GM21526 (cell line): ENCODE results near the gene ESR1.
"Not testable (repeated sequence)": the region's sequence is repeated elsewhere in the genome, so short reads cannot be mapped to it uniquely, and the experiment has no call there.

Experiments used
- ATAC-seq: cut with Tn5 transposase; IDR thresholded peaks from one replicate; pipeline ENCODE4 v1.9.1; 2021; ENCODE audit warnings: moderate library complexity; ENCODE audit not compliant: unreplicated experiment, low FRiP score

Gene ESR1

DNA sequence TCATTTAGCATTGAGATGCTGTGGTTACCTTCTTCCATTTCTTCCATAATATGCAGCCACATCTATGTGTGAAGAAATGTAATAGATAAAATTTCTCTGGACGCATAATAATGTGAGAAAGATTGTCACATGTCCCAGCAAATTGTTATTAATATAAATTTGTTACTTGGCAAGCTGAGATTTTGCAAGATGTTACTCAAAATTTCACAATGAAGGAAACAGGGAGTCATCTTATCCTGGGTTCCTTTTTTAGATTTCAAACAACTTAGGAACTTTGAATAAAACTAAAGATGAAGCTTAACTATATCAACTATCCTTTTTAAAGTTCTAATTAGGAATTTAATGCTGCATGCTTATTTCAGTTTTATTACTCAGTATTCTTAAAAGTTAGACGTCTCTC is 3.6 kb downstream of the ESR1 start:
- no peak for ATAC-seq

DNA sequence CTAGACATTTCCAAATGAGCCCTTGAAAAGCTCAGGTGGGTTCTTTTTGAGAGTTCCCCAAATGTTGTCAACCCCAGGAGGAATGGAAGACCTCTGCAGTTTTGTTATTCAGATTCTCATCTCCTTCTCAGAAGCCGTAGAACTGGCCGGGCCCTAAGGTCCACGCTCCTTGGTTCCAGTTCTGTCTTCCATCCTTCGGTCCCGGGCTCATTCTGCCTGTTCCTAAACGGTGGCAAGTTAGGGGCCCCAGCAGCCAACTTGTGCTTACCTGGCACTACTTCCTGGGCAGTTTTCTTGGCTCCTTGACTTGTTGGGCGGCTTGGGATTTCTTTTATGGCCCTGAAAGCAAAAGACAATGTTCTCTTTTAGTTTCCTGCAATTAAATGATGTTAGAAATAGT is 6.4 kb downstream of the ESR1 start:
- no peak for ATAC-seq

DNA sequence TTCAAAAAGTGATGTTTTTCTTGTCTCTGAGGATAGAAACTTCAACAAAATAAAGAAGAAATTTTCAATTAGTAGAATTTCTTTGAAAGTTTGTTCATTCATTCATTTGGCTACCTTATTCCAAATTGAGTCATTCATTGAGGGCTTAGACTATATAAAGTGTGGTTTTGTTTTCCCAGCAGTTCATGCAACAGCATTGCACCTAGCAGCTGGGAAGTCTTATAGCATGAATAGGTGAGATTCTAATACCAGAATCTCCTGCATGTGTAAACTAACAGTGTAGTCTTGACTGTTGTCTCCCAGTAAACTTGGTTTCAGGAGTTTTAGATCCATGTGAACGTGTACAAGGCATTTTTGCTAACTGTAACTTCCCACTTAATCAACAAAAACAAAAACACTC is 7.1 kb downstream of the ESR1 start:
- ATAC-seq, result no peak

DNA sequence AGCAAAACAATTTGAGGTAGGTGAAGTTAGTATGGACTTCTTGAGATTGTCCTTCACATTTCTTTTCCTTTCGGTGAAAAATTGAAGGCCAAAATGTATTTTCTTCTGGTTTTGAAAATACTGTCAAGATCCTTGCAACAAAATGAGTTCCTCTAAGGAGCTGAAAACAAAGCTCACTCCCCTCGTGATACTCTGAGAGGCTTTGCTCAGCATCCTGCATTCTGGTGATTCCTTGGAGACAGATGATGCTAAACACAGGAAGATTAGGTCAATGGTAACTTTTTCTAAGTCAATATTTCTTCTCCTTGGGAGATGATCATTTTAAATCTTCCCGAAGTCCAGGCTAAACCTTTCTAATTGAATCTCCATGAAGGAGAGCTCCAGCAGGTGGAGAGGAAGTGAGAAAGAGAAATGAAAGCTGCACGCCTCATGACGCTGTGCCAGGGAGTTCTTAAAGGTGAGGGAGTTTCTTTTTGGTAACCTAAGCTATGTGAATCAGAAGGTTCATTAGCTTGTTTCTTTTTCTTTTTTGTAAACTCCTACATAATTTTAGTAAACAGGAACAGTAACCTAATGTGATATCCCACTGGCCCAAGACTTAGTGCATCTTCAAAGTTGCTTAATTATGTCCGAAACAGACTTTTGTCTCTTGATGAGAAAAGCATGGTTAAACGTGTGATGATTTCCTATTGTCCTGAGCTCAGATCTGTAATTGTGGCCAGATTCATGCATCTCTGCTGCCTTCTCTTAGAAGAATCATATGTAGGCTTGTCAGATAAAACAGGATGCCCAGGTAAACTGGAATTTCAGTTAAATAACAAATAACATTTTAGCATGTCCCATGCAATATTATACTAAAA is 15.0 kb downstream of the ESR1 start:
- ATAC-seq, result peak; percentile 97

DNA sequence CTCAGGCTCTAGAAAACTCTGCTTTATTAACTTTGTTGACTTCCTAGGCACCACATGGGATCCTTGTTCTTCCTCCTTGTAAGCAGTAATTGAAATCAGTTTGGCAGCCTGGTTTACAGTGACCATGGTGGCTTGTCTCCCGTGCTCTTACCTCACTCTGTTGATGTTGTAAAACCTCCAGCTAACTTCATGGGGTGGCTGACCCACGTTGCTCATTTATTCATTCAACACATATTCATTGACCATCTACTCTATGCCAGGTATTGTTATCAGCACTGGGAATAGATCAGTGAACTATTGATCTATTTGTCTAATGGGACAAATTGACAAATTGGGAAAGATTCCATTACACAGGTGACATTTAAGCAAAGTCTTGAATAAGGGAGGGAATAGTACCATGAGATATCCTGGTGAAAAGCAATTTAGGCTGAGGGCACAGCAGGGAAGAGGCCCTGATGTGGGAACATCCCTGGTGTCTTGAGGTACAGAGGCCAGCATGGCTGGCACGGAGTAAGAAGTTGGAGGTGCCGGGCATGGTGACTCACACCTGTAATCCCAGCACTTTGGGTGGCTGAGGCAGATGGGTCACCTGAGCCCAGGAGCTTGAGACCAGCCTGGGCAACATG is 19.1 kb downstream of the ESR1 start:
- ATAC-seq, result no peak

DNA sequence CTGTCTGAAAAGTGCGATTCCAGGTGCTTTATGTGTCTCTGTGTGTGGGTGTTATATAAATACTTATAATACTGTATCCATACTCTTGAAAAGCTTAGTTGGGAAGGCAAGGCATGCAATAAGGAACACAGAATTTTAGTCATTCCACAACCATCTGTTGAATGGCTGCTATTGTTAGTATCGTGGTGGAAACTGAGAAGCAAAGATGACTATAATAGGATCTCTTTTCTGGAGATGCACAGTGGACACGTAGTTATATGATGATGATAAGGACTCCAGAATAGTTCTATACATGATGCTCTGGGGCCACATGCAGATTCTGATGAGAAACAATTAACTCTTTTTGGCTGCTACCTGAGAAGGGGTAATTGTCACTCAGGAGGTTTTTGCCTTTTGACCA is 25.2 kb downstream of the ESR1 start:
- no peak for ATAC-seq

DNA sequence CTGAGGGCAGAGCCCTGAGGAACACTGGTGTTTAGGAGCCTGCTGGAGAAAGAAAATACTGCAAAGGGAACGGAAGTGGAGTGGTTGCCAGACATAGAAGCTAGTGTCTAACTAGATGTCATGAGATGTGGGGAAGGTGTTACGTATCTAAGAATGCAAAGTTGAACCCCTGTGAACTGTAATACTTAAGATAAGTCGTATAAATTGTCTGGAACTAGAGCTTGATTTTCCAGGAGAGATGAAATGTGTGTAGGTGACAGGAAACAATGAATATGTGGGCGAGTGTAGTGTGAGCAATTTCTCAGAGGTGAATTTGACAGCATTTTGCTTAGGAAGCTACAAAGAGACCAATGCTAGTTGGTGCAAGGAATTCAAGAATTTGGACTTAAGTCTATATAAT is 27.9 kb downstream of the ESR1 start:
- ATAC-seq, result no peak

DNA sequence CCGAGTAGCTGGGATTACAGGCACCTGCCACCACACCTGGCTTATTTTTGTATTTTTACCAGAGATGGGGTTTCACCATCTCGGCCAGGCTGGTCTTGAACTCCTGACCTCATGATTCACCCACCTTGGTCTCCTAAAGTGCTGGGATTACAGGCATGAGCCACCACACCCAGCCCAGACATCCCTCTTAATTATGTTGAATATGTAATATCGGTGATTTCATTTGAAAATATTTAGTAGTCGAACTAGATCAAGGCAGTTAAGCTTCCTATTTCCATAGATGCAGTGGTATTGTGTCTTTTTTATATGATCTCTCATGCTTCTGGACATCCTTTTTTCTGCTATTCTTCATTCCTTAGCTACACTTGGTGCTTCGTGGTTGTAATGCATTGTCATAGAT is 29.7 kb downstream of the ESR1 start:
- ATAC-seq, result no peak

DNA sequence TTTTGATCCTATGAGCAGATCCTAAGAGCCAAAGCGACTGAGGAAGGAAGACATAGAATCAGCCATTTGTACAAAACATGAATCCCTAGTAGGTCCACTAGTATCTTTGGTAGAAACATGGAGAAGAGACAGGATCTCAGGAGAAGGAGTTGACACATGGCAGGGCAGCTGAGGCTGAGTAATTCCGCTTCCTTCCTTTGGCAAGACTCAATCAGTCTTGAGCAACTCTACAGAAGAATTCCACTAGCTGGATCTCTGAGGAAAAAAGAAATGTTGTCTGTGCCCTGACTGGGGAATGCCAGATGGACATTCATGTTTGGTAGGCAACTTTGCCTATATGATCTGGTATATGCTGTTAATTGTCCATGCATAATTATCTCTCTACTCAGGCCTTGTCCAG is 35.3 kb downstream of the ESR1 start:
- ATAC-seq, result no peak

DNA sequence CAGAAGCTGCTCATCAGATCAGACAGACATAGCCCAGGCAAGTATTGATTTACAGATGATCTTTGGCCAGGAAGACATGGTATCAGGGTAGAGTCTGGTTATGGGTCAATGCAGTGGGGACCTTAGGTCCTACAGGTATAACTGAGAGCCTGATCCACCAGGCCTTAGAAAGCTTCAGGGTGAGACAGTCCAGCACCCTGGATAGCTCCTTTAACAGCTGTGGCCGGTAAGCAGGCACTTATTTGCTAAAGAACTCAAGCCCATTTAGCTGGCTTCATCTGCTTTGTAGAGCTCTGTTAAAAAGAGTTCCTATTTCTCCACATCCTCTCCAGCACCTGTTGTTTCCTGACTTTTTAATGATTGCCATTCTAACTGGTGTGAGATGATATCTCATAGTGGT is 39.6 kb downstream of the ESR1 start:
- no peak for ATAC-seq

DNA sequence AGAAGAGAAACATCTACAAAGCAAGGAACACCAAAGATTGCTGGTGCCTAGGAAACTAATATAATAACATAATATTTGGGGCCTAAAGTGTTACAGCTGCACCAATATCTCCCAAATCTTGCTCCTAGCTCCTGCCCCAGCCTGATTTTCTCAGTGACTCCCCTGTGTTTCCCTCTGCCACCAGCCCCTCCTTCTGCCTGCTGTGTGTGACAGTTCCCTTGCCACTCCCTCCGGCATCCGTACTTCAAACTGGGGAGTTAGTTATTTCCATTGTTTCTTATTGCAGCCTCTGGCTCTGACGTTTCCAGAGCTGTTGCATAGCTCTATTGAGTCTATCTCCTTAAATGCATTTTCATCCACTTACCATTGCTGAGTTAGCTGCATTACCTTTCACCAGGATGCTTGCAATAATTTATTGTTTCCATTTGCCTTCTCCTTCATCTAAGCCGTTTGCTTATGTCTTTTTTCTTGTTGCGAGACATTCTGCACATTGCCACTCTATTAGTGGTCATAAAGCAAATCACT is 43.1 kb downstream of the ESR1 start:
- no peak for ATAC-seq

DNA sequence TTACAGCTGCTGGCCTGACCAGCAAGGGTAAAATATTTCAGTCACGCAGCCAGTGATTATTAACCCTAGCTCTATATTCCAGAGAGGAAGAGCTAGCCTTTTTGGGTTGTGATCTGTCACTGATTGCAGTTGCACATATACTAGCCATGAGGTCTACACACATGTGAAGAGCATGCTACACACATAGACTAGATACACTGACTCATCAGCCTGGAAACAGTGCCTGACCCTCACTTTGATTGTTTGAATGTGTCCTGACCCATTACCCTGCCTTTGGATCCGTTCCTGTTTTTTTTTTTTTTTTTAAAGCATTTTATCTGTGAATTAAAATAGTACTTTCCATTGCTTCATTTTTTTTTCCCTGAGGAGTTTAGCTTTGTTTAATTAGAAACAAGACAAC is 50.8 kb downstream of the ESR1 start:
- ATAC-seq, result no peak

DNA sequence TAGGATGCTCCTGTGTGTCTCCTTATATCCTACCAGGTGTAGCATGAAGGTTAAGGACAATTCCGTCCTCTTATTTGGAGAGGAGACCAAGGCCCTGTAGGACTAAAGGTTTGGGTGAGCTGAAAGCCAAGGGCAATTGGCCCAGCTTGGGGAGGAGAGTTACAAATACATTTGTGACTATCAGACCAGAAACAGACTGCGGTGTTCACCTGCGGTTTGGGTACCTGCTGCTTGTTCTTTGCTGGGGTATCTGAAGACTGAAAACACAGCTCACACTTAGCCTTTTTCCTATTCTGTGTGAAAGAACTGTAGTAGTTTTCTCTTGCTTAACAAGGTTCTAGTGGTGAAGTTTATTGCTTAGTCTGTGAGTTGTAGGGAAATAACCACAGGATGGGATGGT is 55.0 kb downstream of the ESR1 start:
- ATAC-seq, result no peak

DNA sequence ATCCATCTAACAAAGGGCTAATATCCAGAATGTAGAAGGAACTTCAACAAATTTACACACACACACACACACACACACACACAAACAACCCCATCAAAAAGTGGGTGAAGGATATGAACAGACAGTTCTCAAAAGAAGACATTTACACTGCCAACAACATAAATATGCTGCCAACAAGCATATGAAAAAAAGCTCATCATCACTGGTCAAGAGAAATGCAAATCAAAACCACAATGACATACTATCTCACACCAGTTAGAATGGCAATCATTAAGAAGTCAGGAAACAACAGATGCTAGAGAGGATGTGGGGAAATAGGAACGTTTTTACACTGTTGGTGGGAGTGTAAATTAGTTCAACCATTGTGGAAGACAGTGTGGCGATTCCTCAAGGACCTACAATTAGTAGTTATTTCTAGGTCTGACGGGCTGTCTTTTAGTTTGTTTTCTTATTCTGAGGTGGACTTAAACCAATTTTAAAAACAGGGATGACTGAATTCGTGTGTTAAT is 59.9 kb downstream of the ESR1 start:
- ATAC-seq, result not testable (repeated sequence)

DNA sequence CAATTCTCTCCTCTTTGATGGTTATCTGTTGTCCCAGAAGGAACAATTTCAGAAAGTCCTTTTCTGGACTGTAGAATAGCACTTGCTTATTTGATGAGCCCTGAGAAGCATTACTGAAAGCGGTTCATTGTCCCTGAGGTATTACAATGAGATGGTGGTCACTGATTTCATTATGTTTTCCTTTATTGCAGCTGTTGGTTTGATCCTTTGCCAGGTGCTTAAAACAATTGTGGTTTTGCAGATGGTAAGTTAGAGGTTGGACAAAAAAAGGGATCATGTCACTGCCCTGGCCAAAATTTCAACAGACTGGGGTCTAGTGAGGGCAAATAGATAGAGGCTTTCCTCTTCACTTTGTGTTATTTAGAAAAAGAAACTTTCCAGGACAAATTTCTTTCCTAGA is 61.9 kb downstream of the ESR1 start:
- no peak for ATAC-seq

DNA sequence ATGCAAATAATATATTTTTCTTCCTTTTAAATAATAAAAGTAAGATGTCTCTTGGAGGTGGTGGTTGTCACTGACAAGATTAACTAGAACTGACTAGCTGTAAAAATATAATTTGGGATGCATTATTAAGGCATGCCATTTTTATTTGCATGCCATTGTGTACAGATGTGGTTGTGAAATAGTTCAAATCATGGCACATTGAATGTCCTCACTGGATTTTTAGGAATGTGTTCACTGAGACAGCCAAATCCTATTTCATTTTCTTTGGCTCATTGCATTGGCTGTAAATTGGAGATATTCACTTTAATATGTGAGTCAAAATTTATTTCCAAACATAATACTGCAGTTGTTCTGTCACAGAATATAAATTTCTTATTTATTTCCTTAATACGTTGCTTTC is 62.3 kb downstream of the ESR1 start:
- ATAC-seq, result no peak

DNA sequence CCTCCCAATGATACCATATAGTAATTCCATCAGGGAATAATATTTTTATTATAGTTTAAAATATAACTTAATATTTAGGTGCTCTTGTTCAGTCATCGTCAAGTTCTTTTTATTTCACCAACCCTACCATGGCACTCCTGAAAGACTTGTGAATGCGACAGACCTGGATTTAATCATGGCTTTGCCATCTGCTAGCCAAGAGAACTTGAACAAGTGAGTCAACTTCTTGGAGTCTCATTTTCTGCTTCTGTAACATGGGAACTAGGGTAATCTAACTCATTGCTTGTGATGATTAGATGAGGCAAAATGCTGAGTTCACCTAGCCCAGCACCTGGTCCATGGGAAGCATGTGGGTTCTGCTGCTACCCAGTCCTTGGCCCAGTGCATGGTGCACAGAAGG is 62.9 kb downstream of the ESR1 start:
- ATAC-seq, result no peak

DNA sequence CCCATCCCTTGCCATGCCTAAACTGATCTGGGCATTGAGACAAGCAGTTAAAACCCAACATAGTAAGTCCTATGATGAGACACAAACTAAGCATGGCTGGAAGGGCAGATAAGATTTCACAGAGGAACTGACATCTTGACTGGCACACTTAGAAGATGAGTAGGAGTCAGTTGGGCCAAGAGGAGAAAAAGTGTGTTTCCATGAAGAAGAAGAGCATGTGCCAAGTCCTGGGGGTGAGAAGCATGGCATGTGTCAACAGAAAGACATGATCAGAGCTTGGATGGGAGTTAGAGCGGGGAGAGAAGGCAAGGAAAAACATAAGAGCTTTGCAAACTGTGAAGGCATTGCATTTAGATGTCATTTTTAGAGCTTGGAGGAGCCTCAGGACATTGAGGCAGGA is 68.0 kb downstream of the ESR1 start:
- no peak for ATAC-seq

DNA sequence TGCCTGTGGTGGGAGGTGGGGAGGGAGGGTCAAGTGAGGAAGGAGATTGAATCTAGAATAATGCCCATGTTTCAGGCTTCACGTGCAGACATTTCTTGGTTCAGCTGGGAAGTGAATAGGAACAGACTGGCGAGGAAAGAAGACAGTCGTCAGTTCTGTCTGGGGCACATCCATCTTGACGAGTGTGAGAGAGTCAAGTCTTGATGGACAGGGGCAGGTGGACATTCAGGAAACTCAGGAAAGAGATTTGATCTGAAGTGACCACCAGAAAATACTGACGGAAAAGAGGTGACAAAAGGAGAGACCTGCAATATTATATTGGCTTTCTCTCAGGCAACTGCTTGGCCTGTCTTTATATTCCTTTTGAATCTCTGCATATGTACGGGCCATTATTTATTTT is 68.6 kb downstream of the ESR1 start:
- ATAC-seq, result no peak

DNA sequence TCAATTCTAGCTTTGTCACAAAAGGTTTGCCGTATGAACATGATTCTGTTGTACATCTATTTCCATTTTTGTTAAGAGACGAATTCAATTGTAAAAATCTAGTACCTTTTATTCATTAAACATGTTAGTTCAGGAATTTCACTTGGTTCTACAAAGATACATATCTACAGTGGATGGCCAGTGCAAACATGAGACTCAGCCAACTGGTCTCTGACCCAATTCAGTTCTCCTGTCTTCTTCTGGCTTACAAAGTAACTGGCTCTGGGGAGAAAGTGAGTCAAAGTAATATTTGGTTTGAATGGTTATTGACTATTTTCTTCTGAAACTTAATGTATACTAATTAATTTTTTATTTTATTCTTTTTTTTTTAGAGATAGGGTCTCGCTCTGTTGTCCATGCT is 70.0 kb downstream of the ESR1 start:
- no peak for ATAC-seq

DNA sequence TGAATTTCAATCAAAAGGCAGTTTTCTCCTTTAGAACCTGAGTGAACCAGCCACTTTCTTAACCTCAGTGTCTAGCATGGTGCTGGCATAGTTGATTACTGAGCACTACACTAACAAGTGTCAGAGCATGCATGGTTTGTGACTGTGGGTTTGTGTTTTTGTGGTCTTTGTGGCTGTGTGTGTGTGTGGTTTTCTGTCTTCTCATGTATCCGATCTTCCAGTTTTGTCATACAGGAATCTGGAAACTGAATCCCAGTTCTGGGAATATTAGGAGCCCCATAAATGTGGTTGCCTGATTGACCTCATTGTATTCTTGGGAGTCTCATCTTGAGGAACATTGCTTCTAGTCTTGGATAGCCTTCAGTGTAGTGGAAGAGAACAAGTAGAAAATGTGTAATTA is 73.7 kb downstream of the ESR1 start:
- no peak for ATAC-seq

DNA sequence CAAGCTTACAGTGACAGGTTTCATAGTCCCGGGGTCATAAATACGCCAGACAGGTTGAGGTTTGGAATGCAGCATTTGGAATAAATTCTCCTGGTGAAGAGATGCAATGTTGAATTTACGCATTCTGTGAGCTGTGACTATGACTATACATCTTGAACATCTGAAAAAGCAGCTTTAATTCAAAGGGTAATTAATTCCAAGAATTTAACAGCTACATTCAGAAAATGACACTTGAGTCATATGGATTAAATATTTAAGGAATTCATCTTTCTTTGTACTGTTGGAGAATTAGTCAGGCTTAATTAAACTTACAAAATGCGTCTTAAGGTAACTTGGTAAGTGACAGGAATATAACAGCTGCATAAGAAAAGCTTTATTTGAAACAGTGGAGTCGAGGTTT is 74.7 kb downstream of the ESR1 start:
- ATAC-seq, result no peak
